Activated CD8-positive, alpha-beta T cell treated with anti-CD3 and anti-CD28 coated beads for 36 hours (primary cell): Measurements from ENCODE around the gene WBP2. TPM values are rescaled to one million over a fixed set of nuclear protein-coding genes. Genes with fewer than 3 reads are reported as not detected.

Experiments used
- ATAC-seq: fragments of 200-7000 bp; cut with Tn5 transposase; one replicate; pipeline ENCODE4 v1.10.0; 2021; ENCODE audit warnings: mild to moderate bottlenecking, moderate library complexity
- CTCF ChIA-PET: fragments of 350-600 bp; sonication (Branson Sonifier 250); formaldehyde crosslinking; loops from one replicate; lab custom pipeline; 2021; ENCODE audit warnings: antibody characterized with exemption; lab: Charles Lee
- POLR2A ChIA-PET: fragments of 350-600 bp; sonication (Branson Sonifier 250); formaldehyde crosslinking; loops from one replicate; lab custom pipeline; 2021; ENCODE audit warnings: antibody characterized with exemption; lab: Charles Lee
- DNase-seq: peaks from one replicate; pipeline ENCODE4 v3.0.0-alpha.2; 2020
- H3K27ac Mint-ChIP-seq: one replicate; pipeline ENCODE4 v1.8.0; 2021; ENCODE audit warnings: mild to moderate bottlenecking, mixed read lengths
- H3K27me3 Mint-ChIP-seq: one replicate; pipeline ENCODE4 v1.8.0; 2021; ENCODE audit warnings: mixed read lengths
- H3K36me3 Mint-ChIP-seq: one replicate; pipeline ENCODE4 v1.8.0; 2021; ENCODE audit warnings: low read depth, mixed read lengths
- H3K4me1 Mint-ChIP-seq: one replicate; pipeline ENCODE4 v1.8.0; 2021; ENCODE audit warnings: low read depth, mixed read lengths
- H3K4me3 Mint-ChIP-seq: one replicate; pipeline ENCODE4 v1.8.0; 2021; ENCODE audit warnings: mild to moderate bottlenecking, moderate library complexity, mixed read lengths
- H3K9me3 Mint-ChIP-seq: one replicate; pipeline ENCODE4 v1.8.0; 2021; ENCODE audit warnings: mixed read lengths
- CTCF ChIP-seq: fragments of 200-600 bp; IDR thresholded peaks from one replicate; pipeline ENCODE4 v1.8.0; 2022; ENCODE audit warnings: antibody characterized with exemption, mild to moderate bottlenecking
- intact Hi-C: fragments of 100-400 bp; cut with micrococcal nuclease; formaldehyde crosslinking; loops from one replicate; pipeline ENCODE4 v1.10.0; 2022
- total RNA-seq, 2 experiments: library from RNA; stranded (reverse); gene quantifications; one replicate each; pipeline ENCODE4 v1.2.3, GENCODE V29; 2021

Gene WBP2
- total RNA-seq, 2 experiments from 2014 or later, result 54.4 to 58.5 TPM

- Mint-ChIP-seq H3K4me3 (no peak overlapping the region), H3K27ac (no peak overlapping the region), H3K4me1 (no peaks in the 10 kb centered on the region), H3K36me3 (peaks cover 15% of the 10 kb centered on the region), H3K9me3 (no peaks in the 10 kb centered on the region), H3K27me3 (no peaks in the 10 kb centered on the region)
- TF ChIP-seq CTCF, result no peak
- intact Hi-C loops, result no loop called here
- DNase-seq (no peak), ATAC-seq (no peak)
- ChIA-PET CTCF (interaction anchor here (1.1 to 1.7 kb wide), 4 partner anchors 11 to 32 kb away, joined by 4 to 5 read pairs (median 4); no protein-coding TSS in a partner anchor), POLR2A (interaction anchor here (0.6 to 2.9 kb wide), 6 partner anchors 10 to 84 kb away, joined by 3 to 10 read pairs (median 3); partner anchors contain the start of genes UNK and WBP2)
These were observed 39.7 kb downstream of the WBP2 start for GRCh38 chr17:75815399-75815798.

- Mint-ChIP-seq H3K9me3 (no peaks in the 10 kb centered on the region), H3K4me3 (no peak overlapping the region), H3K4me1 (no peaks in the 10 kb centered on the region), H3K36me3 (peaks cover 13% of the 10 kb centered on the region), H3K27me3 (no peaks in the 10 kb centered on the region), H3K27ac (no peak overlapping the region)
- ATAC-seq (no peak), DNase-seq (no peak)
- no peak for TF ChIP-seq CTCF
- ChIA-PET POLR2A (interaction anchor here (0.8 to 2.9 kb wide), 4 partner anchors 10 to 30 kb away, joined by 3 to 10 read pairs (median 4); partner anchors contain the start of gene UNK), CTCF (interaction anchor here (1.1 to 2.0 kb wide), 5 partner anchors 12 to 46 kb away, joined by 4 to 5 read pairs (median 5); no protein-coding TSS in a partner anchor)
- intact Hi-C loops, result no loop called here
These were observed 40.2 kb downstream of the WBP2 start for GRCh38 chr17:75814900-75815373.

GRCh38 chr17:75814021-75814395 lies 41.1 kb downstream of the WBP2 start:
- H3K36me3 Mint-ChIP-seq, result peaks cover 8% of the 10 kb centered on the region
- H3K9me3 Mint-ChIP-seq, result no peaks in the 10 kb centered on the region
- DNase-seq (no peak), ATAC-seq (no peak)
- no peaks in the 10 kb centered on the region for H3K4me1 Mint-ChIP-seq
- TF ChIP-seq CTCF, result no peak
- POLR2A ChIA-PET, result no interaction called here
- H3K27me3 Mint-ChIP-seq, result no peaks in the 10 kb centered on the region
- no peak overlapping the region for H3K27ac Mint-ChIP-seq
- intact Hi-C loops, result no loop called here
- H3K4me3 Mint-ChIP-seq, result no peak overlapping the region
- CTCF ChIA-PET, result interaction anchor here (2.0 kb wide), 1 partner anchor 47 kb away, joined by 5 read pairs; no protein-coding TSS in a partner anchor

GRCh38 chr17:75813081-75814020 lies 41.8 kb downstream of the WBP2 start:
- no peaks in the 10 kb centered on the region for H3K27me3 Mint-ChIP-seq
- TF ChIP-seq CTCF, result no peak
- DNase-seq (no peak), ATAC-seq (no peak)
- peaks cover 4% of the 10 kb centered on the region for H3K36me3 Mint-ChIP-seq
- H3K27ac Mint-ChIP-seq, result no peak overlapping the region
- peaks cover 4% of the 10 kb centered on the region for H3K4me1 Mint-ChIP-seq
- intact Hi-C loops, result no loop called here
- ChIA-PET POLR2A (interaction anchor here (0.8 kb wide), 1 partner anchor 16 kb away, joined by 3 read pairs; no protein-coding TSS in a partner anchor), CTCF (interaction anchor here (2.0 kb wide), 1 partner anchor 48 kb away, joined by 5 read pairs; no protein-coding TSS in a partner anchor)
- H3K9me3 Mint-ChIP-seq, result no peaks in the 10 kb centered on the region
- H3K4me3 Mint-ChIP-seq, result no peak overlapping the region
